Vagina (tissue), 2 donors: ENCODE data around the gene ITIH3.

Experiments used
- CTCF ChIP-seq, 3 experiments: fragments of 450-650 bp in 2 of 3; fragments of 200-600 bp in 1 of 3; sonication (generic) in 1 of 3; IDR thresholded peaks; one replicate each; pipeline ENCODE4 v1.5.1; 2017 to 2019; ENCODE audit warnings: antibody characterized with exemption in 3 of 3, mild to moderate bottlenecking in 2 of 3, moderate library complexity in 2 of 3
- POLR2A ChIP-seq, 2 donors: fragments of 450-650 bp; IDR thresholded peaks; one replicate each; pipeline ENCODE4 v1.6.1; 2017; ENCODE audit warnings: antibody characterized with exemption in 2 of 2, mild to moderate bottlenecking in 2 of 2, moderate library complexity in 2 of 2
- POLR2AphosphoS5 ChIP-seq, 2 donors: sonication (generic); formaldehyde crosslinking; IDR thresholded peaks; one replicate each; pipeline ENCODE4 v1.9.0; 2017; ENCODE audit warnings: antibody characterized with exemption in 2 of 2, mild to moderate bottlenecking in 2 of 2, low read depth in 1 of 2; ENCODE audit not compliant: insufficient read depth in 1 of 2

DNA sequence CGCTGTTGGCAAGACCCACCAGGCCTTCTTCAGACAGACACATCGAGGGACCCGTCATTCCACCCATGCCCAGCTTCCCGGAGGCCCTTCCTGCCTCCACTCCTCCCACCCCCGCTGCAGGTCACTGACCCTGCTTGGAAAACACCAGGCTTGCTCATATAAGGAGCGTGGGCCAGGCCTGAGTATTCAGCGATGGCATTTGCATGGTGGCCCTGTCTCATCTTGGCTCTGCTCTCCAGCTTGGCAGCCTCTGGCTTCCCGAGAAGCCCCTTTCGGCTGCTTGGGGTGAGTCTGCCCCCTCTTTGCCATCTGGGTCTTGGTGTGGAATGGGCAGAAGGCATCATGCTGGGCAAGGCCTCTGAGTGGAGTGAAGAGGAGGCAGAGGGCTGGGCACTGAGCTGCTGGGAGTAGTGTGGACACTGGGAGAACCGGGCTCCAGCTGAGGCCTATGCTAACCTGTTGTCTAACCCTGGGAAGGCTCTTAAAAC, at the start of gene ITIH3:
- no peak for TF ChIP-seq POLR2A (IDR thresholded peaks at IDR 0.05)
- TF ChIP-seq CTCF (IDR thresholded peaks at IDR 0.05), result no peak
- TF ChIP-seq POLR2AphosphoS5 (IDR thresholded peaks at IDR 0.05; ENCODE audit: insufficient read depth in 1 of 2, low read depth in 1 of 2), result no peak
